H1 (cell line): ENCODE data around the gene SUGP1. TPM values are rescaled to one million over a fixed set of nuclear protein-coding genes. Genes with fewer than 3 reads are reported as not detected.

Experiments
- FOSL1 ChIP-seq: IDR thresholded peaks from 2 replicates; pipeline ENCODE4 v1.6.1; 2011; ENCODE audit warnings: mild to moderate bottlenecking, low read depth, low read length, moderate library complexity; ENCODE audit not compliant: insufficient read depth
- polyA plus RNA-seq, 7 experiments: library from polyadenylated mRNA; depleted of rRNA in 3 of 7; stranded (reverse) in 5 of 7; unstranded in 2 of 7; fragments of >200 nt in 5 of 7; fragments of 200-250 nt in 2 of 7; gene quantifications; 1 replicate in 5 of 7; 2 replicates in 1 of 7; 4 replicates in 1 of 7; pipeline versions ENCODE4 v1.2.1 to v1.2.3, GENCODE V29; 2011 to 2013; ENCODE audit warnings: missing spikeins in 2 of 7, mixed read lengths in 2 of 7
- total RNA-seq: library from RNA; stranded (reverse); fragmentation: NEBNext Ultra II Directional; extraction: Animal tissue kit (Norgen Biotek cat#: 25700); gene quantifications from 2 replicates; pipeline ENCODE4 v1.2.1, GENCODE V29; 2021
- TF ChIP-seq, protein P1 (sequence below): fragments of 300-600 bp; sonication (generic); IDR thresholded peaks from 2 replicates; pipeline ENCODE4 v1.7.1; 2012; ENCODE audit warnings: low read length, moderate library complexity, mild to moderate bottlenecking, inconsistent platforms; ENCODE audit not compliant: insufficient replicate concordance

SUGP1 gene
- total and polyA plus RNA-seq, 2 of the 8 experiments (the other 6 are each of a cell fraction or from before 2014, with no cell fraction given), result 38.5 to 65.2 TPM

GRCh38 chr19:19257836-19258588 is 62.3 kb downstream of the SUGP1 start (continued):
- TF ChIP-seq, protein P1, sequence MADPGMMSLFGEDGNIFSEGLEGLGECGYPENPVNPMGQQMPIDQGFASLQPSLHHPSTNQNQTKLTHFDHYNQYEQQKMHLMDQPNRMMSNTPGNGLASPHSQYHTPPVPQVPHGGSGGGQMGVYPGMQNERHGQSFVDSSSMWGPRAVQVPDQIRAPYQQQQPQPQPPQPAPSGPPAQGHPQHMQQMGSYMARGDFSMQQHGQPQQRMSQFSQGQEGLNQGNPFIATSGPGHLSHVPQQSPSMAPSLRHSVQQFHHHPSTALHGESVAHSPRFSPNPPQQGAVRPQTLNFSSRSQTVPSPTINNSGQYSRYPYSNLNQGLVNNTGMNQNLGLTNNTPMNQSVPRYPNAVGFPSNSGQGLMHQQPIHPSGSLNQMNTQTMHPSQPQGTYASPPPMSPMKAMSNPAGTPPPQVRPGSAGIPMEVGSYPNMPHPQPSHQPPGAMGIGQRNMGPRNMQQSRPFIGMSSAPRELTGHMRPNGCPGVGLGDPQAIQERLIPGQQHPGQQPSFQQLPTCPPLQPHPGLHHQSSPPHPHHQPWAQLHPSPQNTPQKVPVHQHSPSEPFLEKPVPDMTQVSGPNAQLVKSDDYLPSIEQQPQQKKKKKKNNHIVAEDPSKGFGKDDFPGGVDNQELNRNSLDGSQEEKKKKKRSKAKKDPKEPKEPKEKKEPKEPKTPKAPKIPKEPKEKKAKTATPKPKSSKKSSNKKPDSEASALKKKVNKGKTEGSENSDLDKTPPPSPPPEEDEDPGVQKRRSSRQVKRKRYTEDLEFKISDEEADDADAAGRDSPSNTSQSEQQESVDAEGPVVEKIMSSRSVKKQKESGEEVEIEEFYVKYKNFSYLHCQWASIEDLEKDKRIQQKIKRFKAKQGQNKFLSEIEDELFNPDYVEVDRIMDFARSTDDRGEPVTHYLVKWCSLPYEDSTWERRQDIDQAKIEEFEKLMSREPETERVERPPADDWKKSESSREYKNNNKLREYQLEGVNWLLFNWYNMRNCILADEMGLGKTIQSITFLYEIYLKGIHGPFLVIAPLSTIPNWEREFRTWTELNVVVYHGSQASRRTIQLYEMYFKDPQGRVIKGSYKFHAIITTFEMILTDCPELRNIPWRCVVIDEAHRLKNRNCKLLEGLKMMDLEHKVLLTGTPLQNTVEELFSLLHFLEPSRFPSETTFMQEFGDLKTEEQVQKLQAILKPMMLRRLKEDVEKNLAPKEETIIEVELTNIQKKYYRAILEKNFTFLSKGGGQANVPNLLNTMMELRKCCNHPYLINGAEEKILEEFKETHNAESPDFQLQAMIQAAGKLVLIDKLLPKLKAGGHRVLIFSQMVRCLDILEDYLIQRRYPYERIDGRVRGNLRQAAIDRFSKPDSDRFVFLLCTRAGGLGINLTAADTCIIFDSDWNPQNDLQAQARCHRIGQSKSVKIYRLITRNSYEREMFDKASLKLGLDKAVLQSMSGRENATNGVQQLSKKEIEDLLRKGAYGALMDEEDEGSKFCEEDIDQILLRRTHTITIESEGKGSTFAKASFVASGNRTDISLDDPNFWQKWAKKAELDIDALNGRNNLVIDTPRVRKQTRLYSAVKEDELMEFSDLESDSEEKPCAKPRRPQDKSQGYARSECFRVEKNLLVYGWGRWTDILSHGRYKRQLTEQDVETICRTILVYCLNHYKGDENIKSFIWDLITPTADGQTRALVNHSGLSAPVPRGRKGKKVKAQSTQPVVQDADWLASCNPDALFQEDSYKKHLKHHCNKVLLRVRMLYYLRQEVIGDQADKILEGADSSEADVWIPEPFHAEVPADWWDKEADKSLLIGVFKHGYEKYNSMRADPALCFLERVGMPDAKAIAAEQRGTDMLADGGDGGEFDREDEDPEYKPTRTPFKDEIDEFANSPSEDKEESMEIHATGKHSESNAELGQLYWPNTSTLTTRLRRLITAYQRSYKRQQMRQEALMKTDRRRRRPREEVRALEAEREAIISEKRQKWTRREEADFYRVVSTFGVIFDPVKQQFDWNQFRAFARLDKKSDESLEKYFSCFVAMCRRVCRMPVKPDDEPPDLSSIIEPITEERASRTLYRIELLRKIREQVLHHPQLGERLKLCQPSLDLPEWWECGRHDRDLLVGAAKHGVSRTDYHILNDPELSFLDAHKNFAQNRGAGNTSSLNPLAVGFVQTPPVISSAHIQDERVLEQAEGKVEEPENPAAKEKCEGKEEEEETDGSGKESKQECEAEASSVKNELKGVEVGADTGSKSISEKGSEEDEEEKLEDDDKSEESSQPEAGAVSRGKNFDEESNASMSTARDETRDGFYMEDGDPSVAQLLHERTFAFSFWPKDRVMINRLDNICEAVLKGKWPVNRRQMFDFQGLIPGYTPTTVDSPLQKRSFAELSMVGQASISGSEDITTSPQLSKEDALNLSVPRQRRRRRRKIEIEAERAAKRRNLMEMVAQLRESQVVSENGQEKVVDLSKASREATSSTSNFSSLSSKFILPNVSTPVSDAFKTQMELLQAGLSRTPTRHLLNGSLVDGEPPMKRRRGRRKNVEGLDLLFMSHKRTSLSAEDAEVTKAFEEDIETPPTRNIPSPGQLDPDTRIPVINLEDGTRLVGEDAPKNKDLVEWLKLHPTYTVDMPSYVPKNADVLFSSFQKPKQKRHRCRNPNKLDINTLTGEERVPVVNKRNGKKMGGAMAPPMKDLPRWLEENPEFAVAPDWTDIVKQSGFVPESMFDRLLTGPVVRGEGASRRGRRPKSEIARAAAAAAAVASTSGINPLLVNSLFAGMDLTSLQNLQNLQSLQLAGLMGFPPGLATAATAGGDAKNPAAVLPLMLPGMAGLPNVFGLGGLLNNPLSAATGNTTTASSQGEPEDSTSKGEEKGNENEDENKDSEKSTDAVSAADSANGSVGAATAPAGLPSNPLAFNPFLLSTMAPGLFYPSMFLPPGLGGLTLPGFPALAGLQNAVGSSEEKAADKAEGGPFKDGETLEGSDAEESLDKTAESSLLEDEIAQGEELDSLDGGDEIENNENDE, result no peak
- no peak for TF ChIP-seq FOSL1
